ENCODE data around the gene ING3.

ING3 gene

GRCh38 chr7:120988591-120989256 is 38.1 kb downstream of the ING3 start, which contains the start of gene CPED1:
CPED1 (plus strand) TSS chr7:120988711; CDS start chr7:120989622, 911 bp downstream.
- DNase-seq (ENCODE audit: extremely low read depth in 1 of 2, low read depth in 1 of 2) = no peak

GRCh38 chr7:120989257-120990220 is 39.0 kb downstream of the ING3 start:
- no peak for DNase-seq (ENCODE audit: extremely low read depth in 1 of 2, low read depth in 1 of 2)

- DNase-seq (ENCODE audit: extremely low read depth in 1 of 2, low read depth in 1 of 2) = no peak
These were observed 40.0 kb downstream of the ING3 start for GRCh38 chr7:120990468-120991118.

GRCh38 chr7:120991161-120991560 is 40.6 kb downstream of the ING3 start:
- no peak for DNase-seq (ENCODE audit: extremely low read depth in 1 of 2, low read depth in 1 of 2)

GRCh38 chr7:120991581-120991980 is 41.0 kb downstream of the ING3 start:
- DNase-seq (ENCODE audit: extremely low read depth in 1 of 2, low read depth in 1 of 2) = no peak

GRCh38 chr7:120992272-120992964 is 41.8 kb downstream of the ING3 start:
- DNase-seq (ENCODE audit: extremely low read depth in 1 of 2, low read depth in 1 of 2) = no peak

- no peak for DNase-seq (ENCODE audit: extremely low read depth in 1 of 2, low read depth in 1 of 2)
These were observed 42.5 kb downstream of the ING3 start for GRCh38 chr7:120992965-120993494.

- no peak for DNase-seq (ENCODE audit: extremely low read depth in 1 of 2, low read depth in 1 of 2)
These were observed 43.1 kb downstream of the ING3 start for GRCh38 chr7:120993553-120994191.

GRCh38 chr7:120994512-120995410 is 44.2 kb downstream of the ING3 start:
- DNase-seq (ENCODE audit: extremely low read depth in 1 of 2, low read depth in 1 of 2) = no peak

GRCh38 chr7:120995654-120996053 is 45.1 kb downstream of the ING3 start:
- DNase-seq (ENCODE audit: extremely low read depth in 1 of 2, low read depth in 1 of 2) = no peak

GRCh38 chr7:120996333-120996987 is 45.9 kb downstream of the ING3 start:
- no peak for DNase-seq (ENCODE audit: extremely low read depth in 1 of 2, low read depth in 1 of 2)

GRCh38 chr7:120996988-120997345 is 46.4 kb downstream of the ING3 start:
- DNase-seq (ENCODE audit: extremely low read depth in 1 of 2, low read depth in 1 of 2) = no peak

GRCh38 chr7:120997882-120998474 is 47.4 kb downstream of the ING3 start:
- no peak for DNase-seq (ENCODE audit: extremely low read depth in 1 of 2, low read depth in 1 of 2)

GRCh38 chr7:120998520-120998919 is 47.9 kb downstream of the ING3 start:
- DNase-seq (ENCODE audit: extremely low read depth in 1 of 2, low read depth in 1 of 2) = no peak

GRCh38 chr7:120998996-120999565 is 48.5 kb downstream of the ING3 start:
- no peak for DNase-seq (ENCODE audit: extremely low read depth in 1 of 2, low read depth in 1 of 2)

GRCh38 chr7:121000081-121000983 is 49.8 kb downstream of the ING3 start:
- DNase-seq (ENCODE audit: extremely low read depth in 1 of 2, low read depth in 1 of 2) = no peak
